T1000 (cell line): ENCODE data around the gene TMEM86B.

Experiments
- DNase-seq: peaks from one replicate; lab custom pipeline; 2025; ENCODE audit warnings: mixed read lengths; lab: John Stamatoyannopoulos, UW

TMEM86B gene, protein sequence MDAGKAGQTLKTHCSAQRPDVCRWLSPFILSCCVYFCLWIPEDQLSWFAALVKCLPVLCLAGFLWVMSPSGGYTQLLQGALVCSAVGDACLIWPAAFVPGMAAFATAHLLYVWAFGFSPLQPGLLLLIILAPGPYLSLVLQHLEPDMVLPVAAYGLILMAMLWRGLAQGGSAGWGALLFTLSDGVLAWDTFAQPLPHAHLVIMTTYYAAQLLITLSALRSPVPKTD

GRCh38 chr19:55228403-55229031, at the start of gene TMEM86B:
Gene TMEM86B (minus strand): TSS chr19:55228763. CDS start chr19:55228741, 22 bp downstream.
- DNase-seq = no peak

DNA sequence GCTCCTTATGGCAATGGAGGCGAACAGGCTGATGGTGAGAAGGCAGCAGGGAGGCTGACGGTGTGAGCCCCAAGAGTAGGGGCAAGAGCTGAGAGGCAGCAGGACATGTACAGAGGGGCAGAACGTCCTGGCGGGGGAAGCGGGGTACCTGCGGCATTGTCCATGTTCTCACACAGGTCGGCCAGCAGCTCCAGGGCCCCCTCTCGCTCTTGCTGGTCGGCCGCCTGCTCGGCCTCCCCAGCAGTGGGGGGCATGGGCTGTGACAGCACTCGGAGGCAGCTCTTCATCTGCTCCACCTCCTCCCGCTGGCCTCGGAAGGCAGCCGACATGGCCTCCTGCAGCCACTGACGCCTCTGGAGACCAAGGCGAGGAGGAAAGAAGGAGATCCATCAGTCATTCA, 48.9 kb upstream of the TMEM86B start:
- DNase-seq = no peak

- no peak for DNase-seq
Measured at GRCh38 chr19:55276720-55277430, 48.3 kb upstream of the TMEM86B start.

DNA sequence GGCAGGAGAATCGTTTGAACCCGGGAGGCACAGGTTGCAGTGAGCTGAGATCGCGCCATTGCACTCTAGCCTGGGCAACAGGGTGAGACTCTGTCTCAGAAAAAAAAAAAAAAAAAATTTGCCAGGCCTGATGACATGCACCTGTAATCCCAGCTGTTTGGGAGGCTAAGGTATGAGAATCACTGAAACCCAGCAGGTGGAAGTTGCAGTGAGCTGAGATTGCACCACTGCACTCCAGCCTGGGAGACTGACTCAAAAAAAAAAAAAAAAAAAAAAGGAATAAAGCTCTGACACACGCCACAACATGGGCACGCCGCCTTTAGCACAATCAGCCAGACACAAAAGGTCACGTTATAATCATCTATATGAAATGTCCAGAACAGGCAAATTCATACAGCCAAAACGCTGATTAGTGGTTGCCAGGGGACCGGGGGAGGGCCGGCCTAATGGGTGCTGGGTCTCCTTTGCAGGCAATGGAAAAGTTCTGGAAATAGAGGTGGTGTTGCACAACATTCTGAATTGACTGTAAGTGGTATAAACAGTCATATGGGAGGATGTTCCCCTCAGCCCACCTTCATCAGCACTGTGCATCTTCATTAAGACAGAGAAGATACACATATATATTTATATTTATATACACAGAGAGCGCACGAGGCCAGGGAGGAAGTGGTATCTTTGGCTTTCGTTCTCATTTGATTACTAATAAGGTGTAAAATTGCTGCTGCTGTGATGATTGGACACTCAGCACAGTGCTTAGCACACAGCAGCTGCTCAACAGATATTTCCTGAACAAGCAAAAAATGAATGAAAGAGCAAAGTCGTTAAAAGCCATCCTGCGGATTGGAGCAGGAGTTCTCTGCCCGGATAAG, 47.5 kb upstream of the TMEM86B start:
- no peak for DNase-seq

DNA sequence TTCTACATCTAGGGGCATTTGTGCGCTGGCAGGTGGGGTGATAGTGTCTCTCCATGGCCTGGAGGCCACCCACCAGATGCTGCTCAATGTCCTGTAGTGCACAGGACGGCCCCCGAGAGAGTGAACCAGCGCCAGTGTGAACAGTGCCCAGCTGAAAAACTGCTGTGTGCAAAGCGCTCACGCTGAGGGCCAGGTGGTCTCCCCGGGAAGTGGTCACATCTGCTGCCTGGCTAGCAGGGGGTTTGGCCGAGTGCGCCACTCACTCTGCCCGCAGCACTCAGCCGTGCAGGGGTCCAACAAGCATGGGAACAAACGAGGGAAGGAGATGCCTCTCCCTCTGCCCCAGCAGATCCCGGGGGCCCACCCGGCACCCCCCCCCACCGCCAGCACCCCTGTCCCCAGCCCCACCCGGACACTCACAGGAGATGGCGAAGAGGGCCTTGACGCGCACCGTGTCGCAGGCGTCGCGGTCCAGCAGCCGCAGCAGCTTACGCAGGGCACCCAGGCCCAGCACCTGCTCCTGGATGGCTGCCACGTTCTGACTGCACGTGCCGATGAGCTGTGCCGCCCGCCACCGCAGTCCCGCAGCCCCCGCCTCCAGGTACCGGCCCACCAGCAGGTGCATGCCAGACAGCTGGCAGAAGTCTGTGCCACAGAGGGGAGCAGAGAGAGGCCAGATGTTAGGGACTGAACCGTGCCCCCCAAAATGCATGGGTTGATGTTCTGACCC, 45.6 kb upstream of the TMEM86B start:
- no peak for DNase-seq

- no peak for DNase-seq
Measured at GRCh38 chr19:55272142-55272541, 43.6 kb upstream of the TMEM86B start.

DNA sequence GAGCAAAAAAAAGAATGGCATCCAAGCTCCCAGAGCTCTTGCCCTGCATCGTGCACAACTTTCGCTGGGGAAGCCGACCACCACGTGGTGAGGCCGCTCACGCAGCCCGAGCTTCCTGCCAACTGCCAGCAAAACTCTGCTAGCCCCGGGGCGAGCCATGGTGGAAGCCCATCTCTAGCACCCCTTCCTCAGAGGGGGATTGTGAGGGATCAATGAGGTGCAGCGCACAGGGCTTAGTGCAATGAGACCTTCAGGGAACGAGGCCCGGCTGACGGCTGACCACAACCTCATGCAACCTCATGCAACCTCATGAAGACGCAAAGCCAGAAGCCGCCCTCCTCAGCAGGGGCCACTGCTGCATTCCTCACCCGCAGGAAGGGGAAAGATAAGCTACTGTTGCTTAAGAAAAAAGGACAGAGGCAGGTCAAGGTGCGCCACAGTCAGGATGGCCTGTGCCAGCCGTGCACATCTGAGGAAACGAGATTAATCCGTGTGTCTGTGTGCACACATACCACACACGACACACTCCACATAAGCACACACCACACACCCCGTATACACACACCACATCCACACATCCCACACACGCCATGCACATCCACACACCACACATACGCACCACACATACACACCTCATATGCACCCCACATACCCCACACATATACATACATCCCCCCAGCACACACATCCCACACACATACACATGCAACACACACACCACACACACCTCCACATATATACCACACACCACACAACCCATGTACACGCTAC, 41.8 kb upstream of the TMEM86B start:
- no peak for DNase-seq

DNA sequence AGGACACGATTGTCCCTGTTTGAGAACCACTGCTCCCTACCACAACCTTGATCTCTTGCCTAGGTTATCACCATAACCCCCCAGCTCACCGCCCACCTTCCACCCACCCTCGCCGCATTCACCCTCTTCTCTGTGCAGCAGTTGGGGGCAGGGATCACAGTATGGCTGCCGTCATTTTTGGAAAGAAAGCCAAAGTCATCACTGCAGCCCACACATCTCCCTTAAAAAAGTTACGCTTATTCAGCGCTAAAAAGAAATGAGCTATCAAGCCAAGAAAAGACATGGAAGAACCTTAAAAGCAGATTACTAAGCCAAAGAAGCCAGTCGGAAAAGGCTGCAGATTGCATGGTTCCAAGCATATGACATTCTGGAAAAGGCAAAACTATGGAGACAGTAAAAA, 40.7 kb upstream of the TMEM86B start:
- DNase-seq = no peak

DNA sequence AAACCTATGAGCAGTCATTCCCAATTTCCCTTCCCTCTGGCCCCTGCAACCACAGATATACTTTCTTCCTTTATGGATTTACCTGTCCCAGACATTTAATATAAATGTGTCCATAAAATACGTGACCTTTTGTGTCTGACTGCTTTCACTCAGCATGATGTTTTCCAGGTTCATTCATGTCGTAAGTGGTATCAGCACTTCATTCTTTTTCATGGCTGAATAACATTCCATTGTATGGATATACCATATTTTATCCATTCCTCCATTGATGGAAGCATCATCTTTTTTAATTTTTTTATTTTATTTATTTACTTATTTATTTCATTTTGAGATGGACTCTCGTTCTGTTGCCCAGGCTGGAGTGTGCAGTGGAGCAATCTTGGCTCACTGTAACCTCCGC, 38.3 kb upstream of the TMEM86B start:
- no peak for DNase-seq

DNA sequence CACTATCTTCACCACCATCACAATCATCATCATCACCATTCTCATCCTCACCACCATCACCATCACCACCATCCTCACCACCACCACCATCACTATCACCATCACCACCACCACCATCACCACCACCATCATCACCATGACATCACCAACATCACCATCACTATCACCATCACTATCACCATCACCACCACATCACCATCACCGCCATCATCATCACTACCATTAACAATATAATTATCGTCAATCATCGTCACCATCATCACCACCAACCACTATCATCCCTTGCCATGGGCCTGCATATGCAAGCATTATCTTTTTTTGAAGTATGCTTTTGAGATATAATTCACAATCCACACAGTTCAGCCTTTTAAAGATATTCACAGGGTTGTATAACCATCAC, 37.8 kb upstream of the TMEM86B start:
- DNase-seq = no peak

- no peak for DNase-seq
Measured at GRCh38 chr19:55265723-55266386, 37.3 kb upstream of the TMEM86B start.

DNA sequence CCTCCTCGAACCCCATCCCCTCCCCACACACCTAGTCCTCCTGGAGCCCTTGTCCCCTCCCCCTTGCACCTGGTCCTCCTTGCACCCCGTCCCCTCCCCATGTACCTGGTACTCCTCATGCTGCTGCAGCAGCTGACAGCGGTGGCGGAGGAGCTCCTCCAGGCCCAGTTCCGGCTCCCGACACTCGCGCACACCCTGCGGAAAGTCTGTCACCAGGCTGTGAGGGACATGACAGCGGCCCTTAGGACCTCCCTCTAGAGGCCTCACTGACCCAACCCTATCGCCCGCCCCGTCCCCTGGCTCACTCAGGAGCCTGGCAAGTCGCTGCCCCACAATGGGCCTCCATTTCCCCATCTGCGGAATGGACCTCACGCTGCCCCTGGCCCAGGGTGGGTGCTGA, 36.6 kb upstream of the TMEM86B start:
- no peak for DNase-seq

DNA sequence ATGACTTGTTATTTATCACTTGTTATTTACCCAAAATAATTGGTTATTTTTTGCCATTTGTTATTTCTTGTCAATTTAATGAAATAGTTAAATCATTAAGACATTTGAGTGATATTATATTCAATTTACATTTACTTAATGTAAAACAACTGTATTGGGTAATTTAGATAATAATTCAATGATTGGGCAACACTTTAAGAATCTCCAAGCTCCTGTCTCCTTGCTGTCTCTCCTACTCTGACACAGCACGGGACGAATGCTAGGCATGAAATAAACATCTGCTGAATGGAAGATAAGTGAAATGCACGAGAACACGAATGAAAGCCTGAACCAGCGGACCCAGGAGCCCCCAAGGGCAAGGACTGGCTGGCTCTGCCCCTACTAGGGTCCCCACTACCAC, 36.0 kb upstream of the TMEM86B start:
- no peak for DNase-seq

DNA sequence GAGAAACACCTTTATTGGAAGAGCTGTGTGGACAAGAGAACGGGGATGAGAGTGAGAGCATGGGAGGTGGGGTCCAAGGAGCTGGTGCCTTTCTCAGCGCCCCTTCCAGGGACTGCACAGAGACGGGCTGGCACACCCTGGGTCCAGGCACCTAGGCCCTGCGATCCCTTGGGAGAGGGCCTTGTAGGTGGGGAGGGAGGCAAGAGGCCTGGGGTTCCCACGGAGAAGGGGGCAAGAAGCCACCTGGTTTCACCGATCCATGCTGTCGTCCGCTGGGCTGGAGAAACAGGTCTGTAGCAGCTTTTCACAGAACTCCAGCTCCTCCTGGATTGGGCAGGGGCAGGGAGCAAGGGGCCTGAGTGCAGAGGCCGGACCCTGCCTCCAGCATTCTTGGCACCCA, 33.8 kb upstream of the TMEM86B start:
- DNase-seq = no peak

- DNase-seq = no peak
Measured at GRCh38 chr19:55261671-55262126, 33.1 kb upstream of the TMEM86B start.

- no peak for DNase-seq
Measured at GRCh38 chr19:55259540-55260210, 31.1 kb upstream of the TMEM86B start.

- peak; percentile 98 for DNase-seq
Measured at GRCh38 chr19:55258828-55259539, 30.4 kb upstream of the TMEM86B start, which contains the start of gene PPP6R1. Gene PPP6R1 (minus strand): TSS chr19:55259017. CDS start chr19:55247103, 11,914 bp downstream.

DNA sequence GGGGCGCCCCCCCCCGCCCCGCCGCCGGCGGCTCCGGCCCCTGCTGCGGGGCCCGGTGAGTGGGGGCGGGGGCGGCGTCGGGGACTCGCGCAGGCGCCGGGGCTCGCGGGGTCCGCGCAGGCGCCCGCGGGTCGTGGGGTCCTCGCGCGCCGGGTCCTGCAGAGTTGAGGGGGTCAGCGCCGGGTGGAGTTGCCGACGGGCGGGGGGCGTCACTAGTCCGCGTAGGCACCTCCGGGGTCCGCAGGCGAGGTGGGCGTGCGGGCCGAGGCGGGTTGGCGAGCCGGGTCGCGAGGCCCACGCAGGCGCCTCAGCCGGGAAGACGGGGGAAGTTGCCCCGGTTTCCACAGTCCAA, 29.9 kb upstream of the TMEM86B start:
- DNase-seq = no peak
